Midbrain (tissue), 1 donor: ENCODE results near the gene AHI1.
"Not testable (repeated sequence)": the region's sequence is repeated elsewhere in the genome, so short reads cannot be mapped to it uniquely, and the experiment has no call there.

Source experiments
- DNase-seq: peaks from one replicate; lab custom pipeline; 2025; lab: John Stamatoyannopoulos, UW

The AHI1 gene

DNA sequence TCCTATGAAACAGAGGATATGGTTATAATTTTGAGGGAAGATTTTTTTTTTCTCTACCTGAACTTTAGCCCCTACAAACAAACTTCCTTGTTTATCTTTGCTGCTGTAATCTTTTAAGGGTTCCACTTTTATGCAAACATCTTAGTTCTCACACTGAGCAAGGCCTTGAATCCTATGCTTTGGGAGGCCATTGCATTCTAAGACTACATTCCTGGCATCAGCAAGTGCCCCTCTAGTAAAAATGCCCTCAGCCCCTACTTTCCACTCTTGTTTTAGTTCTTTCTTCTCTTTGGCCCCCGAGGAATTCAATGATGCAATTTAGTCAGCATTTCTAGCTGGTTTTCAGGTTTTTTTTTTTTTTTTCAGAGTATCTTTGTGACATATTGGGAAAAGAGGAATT is 8.1 kb upstream of the AHI1 start:
- DNase-seq: no peak

DNA sequence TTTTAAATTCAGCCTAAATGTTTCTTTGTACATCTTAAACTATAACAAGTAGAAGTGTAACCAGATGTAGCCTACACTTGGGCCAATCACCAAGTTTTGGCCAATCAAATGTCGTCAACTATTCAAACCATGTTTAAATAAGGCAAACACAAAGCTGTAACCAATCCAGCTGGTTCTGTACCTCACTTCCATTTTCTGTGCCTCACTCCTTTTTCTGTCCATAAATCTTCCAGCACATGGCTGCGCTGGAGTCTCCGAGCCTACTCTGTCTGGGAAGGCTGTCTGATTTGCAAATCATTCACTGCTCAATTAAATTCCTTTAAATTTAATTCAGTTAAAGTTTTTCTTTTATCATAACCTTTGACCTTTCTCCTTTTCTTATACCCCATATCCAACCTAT is 7.7 kb upstream of the AHI1 start:
- DNase-seq: no peak

DNA sequence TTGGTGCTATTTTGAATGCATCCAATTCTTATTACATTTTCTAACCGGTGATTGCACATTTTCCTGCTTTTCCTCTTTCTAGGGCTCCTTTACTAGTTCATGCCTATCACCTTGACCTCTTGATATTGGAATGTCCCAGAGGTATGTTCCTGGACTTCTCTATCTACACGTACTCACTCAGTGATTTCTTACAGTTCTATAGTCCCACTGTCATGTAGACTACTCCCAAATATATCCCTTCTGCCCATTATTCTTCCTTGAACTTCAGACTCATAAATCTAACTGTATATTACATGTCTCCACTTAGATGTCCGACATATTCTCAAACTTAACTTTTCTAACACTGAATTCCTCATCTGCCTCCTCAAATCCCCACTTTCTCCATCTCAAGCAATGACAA is 7.2 kb upstream of the AHI1 start:
- DNase-seq: no peak

DNA sequence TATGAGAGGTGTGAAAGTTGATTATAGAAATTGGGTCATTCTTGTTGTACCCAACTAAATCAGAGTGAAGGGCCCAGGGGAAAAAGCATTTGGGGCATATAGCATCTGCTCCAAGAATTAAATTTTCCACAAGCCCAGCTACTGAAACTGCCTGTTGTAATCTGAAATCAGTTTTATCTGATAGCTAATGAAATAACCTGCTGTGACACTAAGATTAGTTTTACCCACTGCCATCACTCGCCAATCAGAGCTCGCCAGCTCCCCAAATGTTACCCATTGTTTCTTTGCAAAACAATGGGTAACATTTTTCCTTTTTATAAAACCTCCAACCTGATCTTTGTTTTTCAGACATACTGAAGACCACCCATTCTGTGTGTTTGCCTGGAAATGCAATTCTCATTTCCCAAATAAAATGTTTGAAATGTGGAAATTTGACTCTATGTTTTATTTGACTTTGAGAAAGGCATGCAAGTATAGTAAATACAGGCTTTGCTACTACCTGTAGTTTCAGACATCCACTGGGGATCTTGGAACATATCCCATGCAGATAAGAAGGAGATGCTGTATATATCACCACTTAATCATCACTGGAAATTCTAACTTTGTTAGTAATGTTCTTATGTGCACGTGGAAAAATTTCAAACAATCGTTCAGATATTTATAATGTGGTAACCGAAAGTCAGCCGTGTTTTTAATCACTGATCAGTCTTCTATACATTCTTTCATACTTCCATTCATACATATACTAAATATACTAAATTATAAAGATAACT is 6.3 kb upstream of the AHI1 start:
- no peak for DNase-seq

DNA sequence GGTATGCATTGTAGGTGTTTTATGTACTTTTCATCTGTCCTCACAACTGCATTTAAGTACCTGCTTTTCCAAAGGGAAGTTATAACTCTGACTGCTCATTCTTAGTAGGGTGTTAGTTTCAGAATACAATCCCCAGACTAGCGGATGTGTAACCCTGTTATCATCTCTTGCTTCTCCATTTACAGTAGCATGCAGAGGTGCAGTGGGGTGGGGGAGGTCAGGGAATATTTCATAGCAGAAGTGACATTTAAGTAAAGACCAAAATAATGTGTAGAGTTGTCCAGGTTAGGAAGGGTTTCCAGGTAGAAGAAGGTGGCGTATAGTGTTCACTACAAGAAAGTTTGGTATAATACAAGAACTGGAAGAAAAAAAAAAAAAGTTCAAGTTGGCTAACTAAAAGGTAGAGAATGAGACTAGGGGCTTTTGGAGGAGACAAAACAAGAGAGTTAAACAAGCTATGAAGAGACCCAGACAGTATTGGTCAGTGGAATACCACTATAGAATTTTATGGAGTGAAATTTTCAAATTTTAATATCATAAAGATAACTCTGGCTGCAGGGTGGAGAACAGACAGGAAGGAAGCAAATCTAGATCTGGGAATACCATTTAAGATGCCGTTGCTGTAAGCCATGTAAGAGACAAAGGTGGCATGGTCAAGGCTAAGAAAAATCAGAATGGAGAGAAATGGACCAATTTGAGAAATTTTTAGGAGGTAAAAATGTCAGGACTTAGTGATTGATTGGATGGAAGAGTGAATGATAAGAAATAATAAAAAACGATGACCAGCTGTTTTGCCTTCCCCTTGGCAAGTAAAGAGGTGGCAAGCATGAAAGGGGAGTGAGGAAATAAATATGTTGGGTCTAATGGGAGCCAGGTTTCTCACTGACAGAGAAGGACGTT is 2.2 kb upstream of the AHI1 start:
- no peak for DNase-seq

DNA sequence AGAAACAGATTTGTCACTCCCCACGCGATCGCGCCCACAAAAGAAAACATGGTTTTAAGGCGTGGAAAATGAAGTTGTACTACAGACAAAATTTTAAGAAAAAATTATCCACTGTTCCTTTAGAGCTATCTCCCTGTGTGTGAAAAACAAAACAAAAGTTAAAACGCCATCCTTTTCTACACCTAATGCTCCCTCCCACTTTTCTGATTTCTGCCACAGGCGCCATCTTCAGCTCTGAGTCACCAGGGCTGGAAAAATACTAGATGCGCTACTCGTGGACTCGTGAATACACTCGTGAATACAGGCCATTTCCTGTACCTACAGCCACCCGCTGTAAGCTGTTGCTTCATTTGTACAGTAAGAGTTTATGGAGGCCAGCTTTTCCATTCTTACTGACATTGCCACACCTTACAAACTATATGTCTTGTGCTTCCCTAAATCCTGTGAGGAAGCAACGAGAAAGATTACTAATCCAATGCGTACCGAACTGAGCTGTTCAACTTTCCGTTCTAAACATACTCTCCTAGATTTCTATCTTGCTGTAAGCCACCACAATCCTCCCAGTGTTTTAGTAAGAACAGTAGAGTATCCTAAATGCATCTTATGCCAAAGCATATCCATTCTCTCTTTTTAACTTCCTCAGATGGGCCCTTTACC is 773 bp upstream of the AHI1 start:
- peak; percentile 79 for DNase-seq

DNA sequence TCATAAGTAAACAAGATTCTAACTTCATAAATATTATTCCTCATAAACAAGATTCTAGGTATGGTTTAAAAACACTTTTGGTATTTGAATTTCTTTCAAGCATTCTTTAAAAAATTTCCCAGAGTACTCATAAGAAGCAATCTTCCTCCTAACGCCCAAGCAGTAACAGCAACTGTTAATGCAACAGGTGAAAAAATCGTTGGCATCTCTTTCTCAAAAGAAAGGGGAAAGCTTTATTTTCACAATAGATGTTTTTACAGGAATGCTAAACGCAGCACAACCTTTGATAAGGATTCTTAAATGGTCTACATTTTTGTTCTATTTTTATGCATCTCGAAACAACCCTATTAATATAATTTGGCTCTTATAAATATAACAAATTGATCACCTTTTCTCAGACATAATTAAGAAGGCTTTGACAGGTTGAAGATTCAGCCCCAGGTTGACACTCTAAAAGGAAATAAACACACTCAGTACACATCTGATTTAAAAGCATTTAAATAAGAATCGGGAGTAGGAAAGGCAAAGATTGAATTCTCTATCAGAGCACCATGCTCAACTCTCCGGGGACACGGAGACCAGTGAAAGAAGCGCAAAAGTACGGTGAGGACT is 634 bp downstream of the AHI1 start:
- DNase-seq: peak; percentile 19

DNA sequence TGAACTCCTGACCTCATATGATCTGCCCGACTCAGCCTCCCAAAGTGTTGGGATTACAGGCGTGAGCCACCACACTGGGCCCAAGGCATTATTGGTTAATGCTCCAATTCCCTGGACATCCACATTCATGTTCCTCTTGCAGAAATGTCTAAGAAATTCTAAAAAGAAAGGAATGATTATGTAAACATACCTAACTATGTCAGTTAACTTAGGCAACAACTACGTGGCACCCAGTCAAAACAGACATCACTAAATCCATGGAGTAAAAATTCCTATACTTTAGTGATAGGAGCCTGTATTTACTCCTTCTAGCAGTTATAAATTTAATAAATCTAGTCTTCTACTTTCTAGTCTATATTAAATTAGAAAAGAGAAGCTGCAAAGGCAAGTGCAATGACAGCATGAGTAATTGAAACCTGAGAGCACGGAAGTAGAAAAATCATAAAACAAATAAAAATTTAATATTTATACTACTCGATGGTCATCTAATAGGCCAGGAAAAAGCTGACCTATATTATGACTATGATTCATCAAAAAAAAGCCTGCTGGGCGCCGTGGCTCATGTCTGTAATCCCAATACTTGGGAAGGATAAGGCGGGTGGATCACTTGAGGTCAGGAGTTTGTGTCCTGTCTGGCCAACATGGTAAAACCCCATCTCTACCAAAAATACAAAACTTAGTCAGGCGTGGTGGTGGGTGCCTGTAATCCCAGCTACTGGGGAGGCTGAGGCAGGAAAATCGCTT is 4.2 kb downstream of the AHI1 start:
- DNase-seq: no peak

DNA sequence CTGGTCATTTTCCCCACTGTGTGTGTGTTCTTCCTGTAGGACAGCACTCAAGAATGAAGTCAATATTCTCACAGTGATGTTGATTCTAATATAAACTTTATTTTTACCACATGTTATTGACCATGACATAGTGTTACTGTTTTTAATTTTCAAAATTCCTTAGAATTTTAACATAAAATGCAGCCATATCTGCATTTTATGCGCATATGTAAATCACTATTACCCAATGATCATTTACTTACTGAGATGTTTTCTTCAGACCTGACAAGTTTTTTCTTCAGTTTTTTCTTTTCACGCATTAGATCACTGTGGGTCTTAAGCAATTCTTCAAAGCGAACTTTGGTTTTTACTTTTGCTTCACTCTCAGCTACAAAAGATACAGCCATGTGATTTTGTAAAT is 7.2 kb downstream of the AHI1 start:
- no peak for DNase-seq

DNA sequence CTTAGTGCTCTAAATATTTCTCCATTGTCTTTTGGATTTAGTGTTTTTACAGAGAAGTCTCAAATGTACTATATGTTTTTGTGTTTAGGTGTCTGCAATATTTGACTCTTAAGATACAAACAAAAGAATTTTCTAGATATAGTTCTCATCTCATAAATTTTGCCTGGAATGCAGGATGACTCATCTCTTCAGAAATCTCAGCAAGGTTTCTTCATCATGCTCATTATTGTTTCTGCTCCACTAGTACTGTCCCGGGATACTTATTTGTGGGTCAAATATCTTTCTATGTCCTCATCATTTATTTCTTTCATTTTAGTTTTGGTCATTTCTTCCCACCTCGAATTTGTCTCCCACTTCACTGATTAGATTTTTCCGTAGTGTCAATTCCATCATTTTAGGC is 9.5 kb downstream of the AHI1 start:
- DNase-seq: no peak

DNA sequence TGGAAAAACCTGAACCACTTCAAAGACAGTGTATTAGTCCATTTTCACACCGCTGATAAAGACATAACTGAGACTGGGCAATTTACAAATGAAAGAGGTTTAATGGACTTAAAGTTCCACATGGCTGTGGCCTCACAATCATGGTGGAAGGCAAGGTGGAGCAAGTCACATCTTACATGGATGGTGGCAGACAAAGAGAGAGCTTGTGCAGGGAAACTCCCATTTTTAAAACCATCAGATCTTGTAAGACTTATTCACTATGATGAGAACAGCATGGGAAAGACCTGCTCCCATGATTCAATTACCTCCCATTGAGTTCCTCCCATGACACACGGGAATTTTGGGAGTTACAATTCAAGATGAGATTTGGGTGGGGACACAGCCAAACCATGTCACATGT is 13.6 kb downstream of the AHI1 start:
- not testable (repeated sequence) for DNase-seq

DNA sequence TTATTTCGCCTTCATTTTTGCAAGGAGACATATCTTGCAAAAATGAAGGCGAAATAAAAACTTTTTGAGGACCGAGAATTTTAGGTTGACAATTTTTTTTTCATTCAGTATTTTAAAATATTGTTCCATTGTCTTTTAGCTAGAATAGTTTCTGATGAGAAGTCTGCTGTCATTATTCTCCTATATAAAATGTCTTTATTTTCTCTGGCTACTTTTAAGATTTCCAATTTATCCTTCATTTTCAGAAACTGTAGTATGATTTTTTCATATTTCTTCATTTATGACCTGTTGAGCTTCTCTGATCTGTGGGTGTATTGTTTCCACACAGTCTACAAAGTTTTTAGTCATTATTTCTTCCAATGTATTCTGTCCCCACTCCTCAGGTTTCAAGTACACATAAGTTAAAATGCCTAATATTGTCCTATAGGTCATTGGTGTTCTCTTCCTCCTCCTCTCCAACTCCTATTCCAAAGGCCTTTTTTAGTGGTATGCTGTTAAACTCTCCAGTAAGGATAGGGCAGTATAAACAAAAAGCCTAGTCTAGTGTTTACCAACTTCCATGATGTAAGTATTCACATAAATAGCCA is 15.7 kb downstream of the AHI1 start:
- no peak for DNase-seq

DNA sequence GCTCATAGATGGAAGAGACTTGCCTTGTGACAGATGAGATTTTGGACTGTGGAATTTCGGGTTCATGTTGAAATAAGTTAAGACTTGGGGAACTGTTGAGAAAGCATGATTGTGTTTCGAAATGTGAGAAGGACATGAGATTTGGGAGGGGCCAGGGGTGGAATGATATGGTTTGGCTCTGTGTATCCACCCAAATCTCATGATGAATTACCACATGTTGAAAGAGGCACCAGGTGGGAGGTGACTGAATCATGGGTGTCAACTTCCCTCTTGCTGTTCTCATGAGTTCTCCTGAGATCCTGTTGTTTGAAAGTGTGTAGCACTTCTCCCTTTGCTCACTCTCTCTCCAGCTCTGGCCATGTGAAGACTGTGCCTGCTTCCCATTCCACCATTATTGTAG is 17.9 kb downstream of the AHI1 start:
- DNase-seq: no peak

DNA sequence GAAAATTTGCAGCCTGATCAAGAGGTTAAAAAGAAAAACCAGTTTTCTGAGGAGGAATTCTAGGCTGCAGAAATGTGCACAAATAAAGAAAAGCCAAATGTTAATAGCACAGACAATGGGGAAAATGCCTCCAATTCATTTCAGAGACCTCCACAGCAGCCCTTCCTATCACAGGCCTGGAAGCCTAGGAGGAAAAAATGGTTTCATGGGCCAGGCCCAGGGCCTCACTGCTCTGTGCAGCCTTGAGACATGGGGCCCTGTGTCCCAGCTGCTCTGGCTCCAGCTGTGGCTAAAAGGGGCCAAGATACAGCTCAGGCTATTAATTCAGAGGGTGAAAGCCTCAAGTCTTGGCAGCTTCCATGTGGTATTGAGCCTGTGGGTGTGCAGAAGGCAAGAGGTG is 18.9 kb downstream of the AHI1 start:
- DNase-seq: no peak

DNA sequence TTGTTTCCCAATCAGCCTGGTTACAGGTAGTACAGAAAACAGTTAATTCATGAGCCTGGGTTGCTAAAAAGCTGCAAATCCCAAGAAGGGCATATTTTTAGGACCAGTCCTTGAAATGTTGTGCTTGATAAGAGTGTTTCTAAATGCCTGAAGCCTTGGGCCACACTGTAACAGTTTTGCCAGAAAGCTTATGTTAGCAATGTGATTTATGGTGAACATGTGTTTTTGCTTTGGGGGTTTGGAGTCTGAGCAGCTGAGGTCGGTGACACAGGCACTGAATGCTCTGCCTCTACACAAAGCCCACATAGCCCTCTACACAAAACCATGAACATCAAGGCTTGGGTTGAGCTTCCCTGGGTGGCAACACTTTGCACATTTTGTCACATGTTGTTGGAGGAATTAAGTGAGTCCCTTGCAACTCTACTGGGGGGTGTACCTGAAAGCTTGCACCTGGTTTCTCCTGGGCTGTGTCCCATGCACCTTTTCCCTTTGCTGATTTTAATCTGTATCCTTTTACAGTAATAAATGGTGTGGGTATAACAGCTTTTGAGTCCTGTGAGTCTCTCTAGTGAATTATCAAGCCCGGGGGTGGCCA is 22.2 kb downstream of the AHI1 start:
- DNase-seq: no peak

DNA sequence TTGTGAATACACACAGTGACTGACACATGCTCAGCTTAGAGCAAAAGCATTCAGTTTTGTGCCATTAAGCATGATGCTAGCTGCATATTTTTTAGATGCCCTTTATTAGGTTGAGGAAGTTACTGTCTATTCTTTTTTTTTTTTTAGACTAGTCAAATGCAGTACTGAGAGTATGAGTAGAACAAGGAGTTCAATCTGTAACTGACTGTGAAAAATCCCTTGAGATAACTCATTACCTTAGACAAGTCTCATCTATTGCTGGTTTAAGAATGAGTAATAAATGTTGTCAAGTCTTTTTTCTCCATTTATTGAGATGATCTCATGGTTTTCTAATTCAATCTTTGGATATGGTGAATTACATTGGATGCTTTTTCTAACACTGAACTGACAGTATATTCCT is 23.2 kb downstream of the AHI1 start:
- DNase-seq: no peak

DNA sequence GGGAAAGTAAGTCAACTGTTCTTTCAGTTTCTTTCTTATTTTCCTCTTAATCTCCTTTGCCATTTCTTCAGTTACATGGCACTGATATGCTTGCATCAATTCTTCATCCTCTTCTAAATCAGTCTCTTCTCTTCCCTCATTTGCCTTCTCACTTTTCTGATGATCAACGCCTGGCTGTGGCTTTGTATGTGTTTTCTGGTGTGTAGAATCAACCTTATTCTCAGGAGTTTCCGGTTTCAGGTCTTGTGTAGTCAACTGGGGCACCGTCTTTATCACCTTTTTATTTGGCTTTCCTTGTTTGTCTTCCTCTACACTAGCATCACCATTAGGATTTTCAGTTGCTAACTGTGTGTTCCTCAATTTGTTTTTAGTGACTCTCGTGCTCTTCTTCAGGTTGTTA is 31.6 kb downstream of the AHI1 start:
- no peak for DNase-seq

DNA sequence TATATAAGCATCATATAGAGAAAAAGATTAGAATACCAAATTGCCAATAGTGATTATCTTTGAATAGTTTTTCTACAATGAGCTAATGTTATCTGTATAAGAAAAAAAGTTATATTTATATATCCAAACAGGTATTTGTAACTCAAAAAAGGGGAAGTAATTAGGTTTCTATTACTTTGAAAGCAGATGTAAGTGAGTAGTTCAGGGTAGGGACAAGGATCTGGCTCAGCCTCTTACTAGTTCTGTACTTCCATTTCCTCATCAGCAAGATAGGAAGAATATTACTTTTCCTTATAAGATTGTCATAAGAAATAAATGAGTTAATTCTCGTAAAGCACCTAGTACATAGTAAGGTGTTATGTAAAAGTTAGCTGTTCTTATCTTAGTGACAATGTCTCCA is 32.2 kb downstream of the AHI1 start:
- no peak for DNase-seq

DNA sequence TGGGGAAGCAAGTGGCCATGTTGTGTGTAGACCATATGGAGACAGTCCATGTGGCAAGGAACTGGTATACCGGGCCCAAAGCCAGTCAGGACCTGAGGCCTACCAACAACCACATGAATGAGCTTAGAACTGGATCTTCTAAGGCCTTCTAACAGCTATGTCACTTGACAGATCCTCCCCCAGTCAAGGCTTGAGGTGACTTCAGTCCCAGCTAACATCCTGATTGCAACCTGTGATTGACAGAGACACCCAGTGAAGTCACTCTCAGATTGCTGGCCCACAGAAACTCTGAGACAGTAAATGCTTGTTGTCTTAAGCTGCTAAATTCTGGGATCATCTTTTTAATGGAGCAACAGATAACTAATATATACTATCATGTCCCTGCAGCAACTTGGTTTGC is 32.9 kb downstream of the AHI1 start:
- DNase-seq: no peak

DNA sequence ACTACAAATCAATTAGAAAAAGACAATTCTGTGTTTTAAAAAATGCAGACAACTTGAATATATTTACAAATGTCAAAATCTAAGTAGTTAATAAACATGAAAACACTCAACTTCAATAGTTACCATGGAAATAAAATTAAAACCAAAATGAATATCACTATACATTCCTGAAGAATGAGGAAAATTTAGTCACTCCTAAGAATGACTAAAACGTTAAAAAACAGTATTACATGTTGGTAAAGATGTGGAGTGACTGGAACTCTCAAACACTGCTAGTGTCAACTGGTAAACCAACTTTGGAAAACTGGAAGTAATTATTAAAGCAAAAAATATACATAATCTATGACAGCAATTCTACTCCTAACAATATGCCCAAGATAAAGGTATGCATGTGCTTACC is 36.3 kb downstream of the AHI1 start:
- DNase-seq: no peak

DNA sequence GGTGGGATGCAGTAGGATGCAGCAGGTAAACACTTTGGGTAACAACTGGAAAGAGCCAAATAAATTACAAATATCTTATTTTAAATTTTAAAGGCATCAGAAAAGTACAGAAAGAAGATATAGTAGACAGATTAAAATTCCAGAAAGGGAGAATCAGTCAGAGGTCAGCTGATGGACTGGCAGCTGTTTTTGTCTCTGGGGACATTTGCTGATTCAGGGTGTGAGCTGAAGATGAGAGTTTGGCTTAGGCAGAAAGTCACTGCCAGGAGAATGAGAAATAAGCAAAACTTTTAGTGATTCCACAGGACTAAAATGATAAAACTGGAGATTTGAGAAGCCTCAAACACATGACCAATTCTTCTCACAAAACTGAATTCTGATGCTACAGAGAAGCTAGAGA is 39.5 kb downstream of the AHI1 start:
- DNase-seq: no peak
